NCI-H1105 treated with DMSO at 0.1 percent for 48 hours (cell line): ENCODE results near the gene NKD2.
A peak's percentile ranks its signal among the peaks of the same experiment; 100 is the strongest.
"Not testable (repeated sequence)": the region's sequence is repeated elsewhere in the genome, so short reads cannot be mapped to it uniquely, and the experiment has no call there.

ENCODE experiments used
- DNase-seq: peaks from one replicate; lab custom pipeline; 2025; lab: John Stamatoyannopoulos, UW

NKD2 gene, protein sequence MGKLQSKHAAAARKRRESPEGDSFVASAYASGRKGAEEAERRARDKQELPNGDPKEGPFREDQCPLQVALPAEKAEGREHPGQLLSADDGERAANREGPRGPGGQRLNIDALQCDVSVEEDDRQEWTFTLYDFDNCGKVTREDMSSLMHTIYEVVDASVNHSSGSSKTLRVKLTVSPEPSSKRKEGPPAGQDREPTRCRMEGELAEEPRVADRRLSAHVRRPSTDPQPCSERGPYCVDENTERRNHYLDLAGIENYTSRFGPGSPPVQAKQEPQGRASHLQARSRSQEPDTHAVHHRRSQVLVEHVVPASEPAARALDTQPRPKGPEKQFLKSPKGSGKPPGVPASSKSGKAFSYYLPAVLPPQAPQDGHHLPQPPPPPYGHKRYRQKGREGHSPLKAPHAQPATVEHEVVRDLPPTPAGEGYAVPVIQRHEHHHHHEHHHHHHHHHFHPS

DNA sequence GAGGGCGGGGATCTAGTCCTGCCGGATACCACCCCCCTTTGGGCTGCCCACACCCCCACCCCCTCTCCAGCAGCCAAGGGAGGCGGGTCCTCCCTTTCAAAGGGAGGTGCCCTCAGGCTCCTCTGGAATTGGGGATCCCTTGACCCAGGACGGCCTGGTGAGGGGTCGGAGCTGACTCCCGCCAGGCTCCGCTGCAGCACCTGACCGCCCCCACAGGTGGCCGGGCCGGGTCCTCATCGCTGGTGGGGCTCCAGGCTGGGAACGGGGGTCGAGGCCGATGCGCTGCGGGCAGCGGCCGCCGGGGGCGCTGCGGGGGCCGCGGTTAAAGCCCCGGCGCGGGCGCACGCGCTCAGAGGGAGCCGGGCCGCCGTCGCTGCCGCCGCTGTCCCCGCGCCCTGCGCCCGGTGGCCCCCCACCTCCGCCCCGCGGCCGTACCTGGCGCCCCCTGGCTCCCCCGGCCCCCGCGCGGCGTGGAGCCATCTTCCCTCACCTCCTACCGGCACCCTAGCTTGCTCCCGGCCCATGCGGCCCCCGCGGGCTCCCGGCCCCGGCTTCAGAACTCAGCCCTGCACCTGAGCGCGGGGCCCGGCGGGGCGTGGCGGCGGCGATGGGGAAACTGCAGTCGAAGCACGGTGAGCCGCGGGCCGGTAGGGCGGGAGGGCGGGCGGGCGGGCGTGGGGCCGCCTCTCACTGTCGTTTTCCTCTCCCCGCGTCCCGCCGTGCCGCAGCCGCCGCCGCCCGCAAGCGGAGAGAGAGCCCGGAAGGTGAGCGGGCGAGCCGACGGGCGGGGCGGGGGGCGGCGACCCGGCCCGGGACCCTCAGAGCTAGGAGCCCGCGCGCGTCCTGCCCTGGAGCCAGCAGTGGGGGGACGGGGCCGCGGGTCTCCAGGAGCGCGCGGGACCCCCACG, at the start of gene NKD2:
Gene NKD2 (plus strand): TSS at position 352 of the 908 bp plus-strand sequence. CDS start 256 bp downstream, at position 608.
- peak; percentile 27 for DNase-seq

DNA sequence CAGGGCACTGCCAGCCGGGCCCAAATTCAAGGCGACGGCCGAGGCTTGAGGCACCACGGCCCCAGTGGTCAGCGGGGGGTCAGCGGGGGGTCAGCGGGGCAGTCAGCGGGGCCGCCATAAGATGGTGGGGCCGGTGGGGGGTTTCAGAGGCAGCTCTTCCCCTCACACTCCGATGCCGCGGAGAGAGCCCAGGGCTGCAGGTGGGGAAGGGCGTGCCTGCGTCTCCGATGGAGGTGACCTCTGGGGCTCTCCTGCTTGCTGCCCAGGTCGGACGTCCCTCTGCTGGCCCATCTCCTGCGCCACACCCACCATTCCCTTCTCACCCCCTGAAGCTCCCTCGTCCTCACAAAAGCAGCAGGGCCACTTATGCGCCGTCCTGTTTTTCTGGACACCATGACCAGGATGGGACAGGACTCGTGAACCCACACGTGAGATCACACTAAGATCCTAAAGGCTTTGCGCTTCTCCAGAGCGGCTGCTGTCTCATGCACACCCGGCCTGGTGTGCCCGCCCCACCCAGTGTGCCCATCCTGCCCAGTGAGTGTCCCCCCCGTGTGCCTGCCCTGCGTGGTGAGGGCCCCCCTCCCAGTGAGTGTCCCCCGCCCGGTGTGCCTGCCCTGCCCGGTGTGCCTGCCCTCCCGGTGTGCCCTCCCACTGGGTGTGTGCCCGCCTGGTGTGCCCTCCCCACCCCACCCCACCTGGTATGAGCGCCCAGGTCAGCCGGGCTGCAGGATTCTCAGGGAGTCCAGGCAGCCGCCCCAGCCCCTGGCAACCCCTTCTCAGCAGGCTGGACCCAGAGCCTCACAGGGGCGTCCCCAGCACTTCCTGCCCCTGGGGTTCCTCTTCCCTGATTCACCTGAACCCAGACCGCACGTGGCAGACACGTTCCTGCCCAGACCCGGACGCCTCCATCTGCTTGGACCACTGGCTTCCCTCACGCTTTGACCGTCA, 48.7 kb upstream of the NKD2 start:
- DNase-seq: no peak

DNA sequence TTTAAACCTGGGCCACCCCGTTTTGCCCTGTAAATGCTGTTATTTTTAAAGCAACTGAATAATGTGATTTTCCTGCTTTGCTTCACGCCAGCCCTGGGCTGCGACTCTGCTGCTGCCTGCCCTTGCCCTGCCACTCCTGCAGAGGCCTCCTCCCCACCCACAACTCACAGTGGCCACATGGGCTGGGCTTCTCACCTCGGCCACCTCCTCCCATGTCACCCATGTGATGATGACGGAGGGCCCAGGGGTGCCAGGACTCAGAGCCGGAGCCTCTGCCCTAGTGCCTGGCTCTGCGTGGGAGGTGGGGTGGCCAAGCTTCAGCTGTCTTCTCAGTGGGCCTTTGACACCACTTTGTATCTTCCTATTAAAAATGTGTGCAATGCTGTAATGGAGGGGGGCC, 48.1 kb upstream of the NKD2 start:
- no peak for DNase-seq

DNA sequence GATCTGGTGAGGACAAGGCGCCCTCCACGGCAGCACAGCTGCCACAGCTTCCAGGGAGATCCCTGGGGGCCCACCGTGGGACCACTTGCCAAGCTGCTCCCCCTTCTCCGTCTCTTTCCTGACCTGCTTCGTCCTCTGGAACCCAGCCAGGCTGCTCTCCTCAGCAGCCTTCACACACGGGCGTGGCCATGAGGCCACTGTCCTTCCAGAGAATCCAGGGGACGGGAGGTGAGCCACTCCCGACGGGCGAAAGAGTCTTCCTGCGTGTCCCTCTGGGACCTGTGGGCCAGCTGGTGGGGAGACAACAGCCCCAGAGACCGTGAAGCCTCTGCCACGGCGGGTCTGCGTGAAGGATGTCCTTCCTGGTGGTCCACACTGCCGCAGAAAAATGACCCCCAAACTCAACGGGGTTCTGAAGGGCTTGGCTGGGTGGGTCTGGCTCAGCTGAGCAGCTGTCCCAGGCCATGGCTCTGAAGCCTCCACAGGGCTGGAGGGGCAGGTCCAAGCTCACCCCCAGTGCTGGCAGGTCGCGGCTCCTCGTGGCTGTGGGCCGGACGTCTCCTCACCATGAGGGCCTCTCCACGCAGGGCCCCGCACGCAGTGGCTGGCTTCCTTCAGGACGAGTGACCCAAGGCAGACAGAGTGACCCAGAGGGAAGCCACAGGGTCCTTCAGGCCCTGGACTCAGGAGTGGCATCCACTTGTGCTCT, 47.4 kb upstream of the NKD2 start:
- no peak for DNase-seq

DNA sequence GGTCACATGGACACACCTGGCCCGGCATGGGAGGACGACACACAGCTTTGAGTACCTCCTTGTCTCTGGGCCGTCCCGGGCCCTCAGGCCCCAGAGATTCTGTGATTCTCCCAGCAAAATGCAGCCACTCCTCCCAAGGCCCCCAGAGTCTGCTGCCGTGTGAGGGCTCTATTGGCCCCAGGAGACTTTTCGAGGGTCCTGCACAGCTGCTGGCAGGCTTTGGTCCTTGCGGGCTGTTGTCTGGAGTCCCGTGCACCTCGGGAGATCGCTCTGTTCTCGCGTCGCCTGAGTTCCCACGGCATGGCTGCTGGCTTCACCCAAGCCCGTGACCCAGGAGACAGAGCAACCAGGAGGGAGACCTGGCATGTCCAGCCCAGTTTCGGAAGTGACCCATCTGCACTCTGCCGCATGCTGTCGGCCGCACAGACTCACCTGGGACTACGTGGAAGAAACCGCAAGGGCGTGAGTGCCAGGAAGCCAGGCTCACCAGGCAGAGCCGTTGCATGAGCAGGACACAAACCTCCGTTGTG, 46.8 kb upstream of the NKD2 start:
- no peak for DNase-seq

DNA sequence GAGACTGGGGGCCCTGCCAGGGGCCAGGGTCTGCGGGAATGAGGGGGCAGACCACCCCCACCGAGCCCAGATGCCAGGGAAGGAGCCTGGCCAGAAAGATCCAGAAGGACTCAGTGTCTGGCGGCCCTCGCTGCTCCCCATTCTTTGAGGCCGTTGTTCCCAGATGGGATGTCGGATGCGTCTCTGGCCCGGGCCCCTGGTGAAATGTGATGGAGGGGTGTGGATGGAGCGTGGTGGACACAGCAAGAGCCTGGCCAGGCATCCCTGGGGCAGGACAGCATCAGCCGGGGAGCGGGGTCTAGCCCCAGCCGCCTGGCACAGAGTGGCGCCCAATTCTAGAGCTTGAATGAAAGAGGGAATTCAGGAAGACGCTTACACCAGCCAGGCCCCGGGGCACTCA, 46.2 kb upstream of the NKD2 start:
- DNase-seq: no peak

DNA sequence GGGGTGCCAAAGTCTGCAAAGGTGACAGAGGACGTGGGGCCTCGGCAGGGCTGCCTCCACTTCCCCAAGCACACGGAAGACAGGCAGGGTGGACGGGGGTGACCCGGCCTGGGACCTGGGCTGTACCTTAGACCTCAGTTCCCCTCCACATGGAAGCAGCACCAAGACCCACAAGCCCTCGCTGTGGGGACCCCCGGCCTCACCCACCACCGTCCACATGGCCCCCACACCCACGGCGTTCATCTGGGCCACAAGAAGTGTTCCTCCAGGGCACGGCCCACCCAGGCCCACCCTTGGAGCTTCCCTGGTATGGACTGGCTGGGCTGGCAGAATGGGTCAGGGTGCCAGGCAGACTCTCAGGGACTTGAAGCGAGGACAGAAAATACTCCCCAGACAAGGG, 45.8 kb upstream of the NKD2 start:
- DNase-seq: no peak

DNA sequence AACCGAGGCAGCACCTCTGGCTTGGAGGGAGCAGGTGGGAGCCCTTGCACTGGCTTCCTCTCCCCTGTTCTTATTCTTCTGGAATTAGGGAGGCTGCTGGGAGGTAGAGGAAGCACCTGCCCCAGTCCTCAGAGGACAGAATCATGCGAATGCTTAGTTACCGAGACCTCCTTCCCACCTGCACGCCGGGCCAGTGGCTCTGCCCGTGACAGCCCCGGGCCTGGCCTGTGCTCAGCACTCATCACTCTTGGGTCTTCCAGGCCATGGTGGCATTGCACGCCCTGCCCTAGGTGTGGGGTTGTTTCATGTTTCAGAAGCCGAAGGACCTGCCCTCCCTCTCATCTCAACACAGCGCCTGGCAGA, 45.3 kb upstream of the NKD2 start:
- no peak for DNase-seq

DNA sequence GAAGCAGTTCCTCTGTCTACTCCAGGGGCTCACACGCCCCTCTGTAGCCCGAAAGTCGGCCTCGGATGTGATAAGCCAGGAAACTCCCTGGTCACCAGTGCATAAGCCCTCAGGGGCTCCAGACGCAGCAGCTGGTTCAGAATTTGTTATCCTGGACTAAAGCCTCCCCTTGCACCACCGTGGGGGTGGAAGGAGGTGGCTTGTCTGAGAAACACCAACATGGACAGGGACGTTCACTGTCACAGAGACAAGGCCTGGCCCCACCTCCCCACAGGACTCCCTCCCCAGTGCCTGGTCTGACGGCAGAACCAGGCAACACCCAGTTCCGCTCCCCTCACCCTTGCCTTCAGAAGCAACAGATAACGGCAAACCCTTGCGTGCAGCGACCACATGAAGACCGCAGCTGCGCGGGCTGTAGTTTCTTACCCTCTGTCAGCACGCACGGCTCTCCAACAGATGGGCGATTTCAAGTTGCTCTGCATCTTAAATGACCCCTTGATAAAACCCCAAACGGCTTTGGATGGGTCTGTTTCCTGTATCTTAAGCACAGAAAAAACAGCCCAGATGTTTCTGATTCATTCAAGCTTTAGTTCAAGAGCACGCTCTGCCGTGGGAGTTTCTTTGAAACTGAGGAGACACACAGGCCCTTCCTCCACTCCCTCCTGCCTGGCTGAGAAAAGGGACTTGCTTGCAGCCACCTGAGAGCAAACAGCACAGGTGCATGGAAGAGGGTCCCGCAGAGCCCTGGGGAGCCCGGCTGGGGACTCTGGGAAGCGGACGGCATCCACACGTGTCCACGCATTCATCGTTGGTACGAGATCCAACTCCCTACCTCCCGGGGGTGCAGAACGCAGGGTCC, 44.7 kb upstream of the NKD2 start:
- DNase-seq: no peak

DNA sequence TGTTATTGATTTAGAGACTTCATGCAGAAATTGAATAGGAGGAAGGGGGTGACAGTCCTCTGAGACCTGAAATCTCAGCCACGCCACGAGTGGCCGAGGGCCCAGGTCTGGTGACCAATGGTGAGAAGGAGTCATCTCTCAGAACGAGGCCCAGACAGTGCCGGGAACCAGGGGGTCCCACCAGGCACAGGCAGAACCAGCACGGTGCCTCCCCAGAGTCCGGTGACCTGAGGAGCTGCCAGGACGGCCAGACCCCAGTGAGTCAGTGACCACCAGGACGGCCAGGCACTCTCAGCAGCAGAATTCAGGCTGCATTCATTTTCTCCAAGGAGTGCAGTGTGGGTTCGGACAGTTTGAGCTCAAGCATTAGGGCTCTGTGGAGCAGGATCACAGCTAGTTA, 43.8 kb upstream of the NKD2 start:
- DNase-seq: no peak

DNA sequence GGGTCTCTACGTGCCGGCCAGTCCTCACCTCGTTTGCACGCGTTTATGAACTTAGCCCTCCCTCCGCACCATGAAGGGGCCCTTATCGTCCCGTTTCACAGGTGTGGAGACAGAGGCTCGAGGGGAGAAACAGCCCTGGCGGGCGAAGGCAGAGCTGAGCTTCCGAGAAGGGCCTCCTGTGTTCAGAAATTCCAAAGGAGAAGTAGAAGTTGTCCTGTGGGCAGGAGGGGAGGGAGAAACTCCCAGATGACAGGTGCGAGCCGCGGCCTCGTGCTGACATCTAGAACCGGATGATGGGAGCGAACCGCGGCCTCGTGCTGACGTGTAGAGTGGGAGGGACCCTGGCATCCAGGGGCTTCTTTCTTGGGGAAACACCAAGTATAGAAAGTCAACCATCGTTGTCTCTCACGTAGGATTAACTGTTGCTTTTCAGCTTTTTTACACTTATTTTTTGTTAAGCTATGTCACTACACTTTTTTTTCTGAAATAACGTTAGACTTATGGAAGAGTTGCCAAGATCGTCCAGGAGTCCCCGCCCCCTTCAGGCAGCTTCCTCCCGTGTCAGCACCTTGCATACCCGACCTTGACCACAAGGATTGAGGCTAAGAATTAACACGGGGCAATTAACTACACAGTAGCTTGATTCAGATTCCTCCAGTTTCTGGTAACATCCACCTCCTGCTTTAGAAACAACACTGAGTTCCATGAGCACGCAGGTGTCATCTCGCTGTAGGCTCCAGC, 42.8 kb upstream of the NKD2 start:
- DNase-seq: no peak

DNA sequence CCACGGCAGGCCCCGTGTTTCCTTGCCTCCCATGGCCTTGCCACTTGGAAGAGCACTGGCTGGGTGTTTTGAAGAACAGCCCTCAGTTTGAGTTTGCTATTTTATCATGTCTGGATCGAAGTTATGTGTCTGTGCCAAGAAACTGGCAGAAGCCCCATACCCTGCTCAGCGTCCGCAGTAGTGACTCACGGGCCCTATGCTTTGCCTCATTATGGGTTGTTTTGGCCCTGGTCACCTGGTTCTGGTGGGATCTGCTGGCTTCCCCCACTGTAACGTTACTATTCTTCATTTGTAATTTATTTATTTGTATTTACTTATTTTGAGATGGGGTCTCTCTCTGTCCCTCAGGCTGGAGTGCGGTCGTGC, 42.3 kb upstream of the NKD2 start:
- no peak for DNase-seq

DNA sequence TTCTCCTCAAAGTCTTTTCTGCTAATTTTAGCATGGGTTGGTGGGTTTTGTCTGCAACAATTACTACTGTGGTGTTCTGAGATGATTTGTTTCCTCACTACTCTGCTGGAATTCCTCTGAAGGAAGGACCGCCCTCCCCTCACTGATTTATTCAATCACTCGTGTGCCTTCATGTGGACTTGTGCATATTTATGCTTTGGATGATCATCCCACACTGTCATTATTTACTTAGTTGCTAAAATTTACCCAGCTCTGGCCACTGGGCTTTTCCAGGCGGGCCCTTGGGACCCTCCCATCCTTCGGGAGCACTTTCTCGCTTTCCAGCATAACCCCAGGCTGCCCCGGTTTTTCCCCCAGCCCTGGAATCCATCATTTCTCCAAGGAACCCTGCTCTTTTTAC, 41.7 kb upstream of the NKD2 start:
- no peak for DNase-seq

DNA sequence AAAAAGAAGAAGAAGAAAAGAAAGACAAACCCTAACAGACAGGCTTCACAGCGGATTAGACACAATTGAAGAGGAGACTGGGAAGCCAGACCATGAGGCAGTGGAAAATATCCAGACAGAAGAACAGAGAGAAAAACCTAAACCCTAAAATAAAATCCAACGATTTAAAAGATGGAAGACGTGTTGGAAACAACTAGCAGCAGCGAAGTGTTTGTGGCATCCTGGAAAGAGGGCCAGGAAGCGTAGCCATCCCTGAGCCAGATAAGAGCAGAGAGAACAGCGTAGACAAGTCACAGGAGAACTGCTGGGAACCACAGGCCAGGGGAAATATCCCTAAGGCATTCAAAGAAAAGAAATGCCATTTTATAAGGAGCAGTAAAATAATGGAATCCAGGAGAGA, 39.7 kb upstream of the NKD2 start:
- DNase-seq: no peak

DNA sequence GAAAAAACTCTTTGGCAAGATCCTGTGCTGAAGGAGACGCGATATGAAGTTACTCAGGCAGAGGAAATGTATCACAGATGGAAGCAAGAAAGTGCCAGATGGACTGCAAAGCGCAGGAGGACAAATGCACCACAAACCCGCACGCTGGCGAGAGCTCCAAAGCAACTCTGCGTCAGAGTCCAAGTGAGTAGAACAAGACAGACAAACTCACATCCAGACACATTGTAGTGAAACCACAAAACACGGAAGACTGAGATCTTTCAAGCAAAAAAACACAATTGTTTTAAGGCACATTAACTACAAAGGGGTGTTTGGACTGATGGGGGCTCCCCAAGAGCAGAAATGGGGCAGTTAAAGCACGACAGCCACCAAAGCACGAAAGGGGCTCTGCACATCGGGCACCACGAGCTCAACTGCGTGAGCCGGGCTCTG, 39.2 kb upstream of the NKD2 start:
- no peak for DNase-seq

DNA sequence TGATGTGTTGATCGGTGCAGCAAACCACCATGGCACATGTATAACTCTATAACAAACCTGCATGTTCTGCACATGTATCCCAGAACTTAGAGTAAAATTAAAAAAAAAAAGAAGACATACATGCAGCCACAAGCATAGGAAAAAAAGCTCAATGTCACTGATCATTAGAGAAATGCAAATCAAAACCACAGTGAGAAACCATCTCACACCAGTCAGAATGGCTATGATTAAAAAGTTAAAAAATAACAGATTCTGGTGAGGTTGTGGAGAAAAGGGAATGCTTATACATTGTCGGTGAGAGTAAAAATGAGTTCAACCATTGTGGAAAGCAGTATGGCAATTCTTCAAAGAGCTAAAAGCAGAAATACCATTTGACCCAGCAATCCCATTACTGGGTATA, 36.0 kb upstream of the NKD2 start:
- DNase-seq: not testable (repeated sequence)

DNA sequence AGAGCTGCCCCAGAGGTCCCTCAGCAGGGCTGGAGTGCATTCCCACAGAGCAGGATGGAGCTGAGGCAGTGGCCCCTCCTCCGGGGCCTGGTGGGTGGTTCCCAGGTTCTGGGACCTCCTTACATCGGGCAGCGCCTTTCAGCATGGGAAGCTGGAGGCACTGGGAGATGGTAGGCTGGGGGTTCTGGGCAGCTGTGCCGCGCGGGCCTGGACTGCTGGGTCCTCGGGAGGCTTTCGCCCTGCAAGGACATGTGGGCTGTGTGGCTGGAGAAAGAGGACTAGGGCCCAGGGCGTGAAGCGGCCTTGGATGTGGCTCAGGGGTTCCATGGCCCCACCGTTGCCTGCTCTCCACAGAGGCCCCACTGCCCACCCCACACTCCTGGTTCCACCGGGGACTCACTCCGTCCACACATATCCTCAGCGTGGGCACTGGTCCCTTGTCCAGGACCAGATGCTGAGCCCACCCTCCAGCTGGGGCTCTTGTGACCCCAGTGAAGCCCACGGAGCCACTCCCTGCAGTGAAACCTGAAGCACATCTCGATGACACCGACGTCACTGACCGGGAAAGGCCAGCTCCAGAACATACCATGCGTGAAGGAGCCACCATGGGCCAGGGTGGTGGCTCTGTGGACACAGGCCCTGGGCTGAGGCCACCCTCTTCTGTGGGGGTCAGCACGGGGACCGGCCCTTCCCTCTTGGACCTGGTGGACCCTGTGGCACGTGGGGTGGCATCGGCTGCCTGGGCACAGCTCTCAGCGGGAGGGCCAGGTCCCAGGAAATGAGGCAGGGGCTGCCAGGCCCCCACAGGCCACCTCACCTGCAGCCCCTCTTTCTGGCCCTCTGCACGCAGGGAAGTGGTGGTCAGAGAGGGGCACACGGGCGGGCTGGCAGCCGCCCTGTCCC, 31.5 kb upstream of the NKD2 start:
- no peak for DNase-seq

DNA sequence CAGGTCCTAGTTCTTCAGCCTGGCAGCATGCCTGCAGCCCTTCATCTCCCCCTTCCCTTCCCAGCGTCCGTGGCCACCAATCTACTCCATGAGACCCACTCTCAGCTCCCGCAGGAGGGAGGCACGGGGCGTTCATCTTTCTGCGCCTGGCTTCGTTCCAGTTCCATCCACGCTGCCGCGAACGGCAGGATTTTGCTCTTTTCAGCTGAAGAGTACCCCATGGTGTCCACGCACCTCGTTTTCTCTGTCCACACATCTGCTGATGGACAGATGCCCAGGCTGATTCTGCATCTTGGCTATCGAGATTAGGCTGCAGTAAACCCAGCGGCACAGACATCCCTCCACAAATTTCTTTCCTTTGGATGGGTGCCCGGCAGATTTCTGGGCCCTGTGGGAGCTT, 30.5 kb upstream of the NKD2 start:
- DNase-seq: no peak
